CD4-positive, alpha-beta T cell treated with Interferon alpha-2 for 1 hour (primary cell): Measurements from ENCODE around the gene GLT6D1.

Experiments used
- DNase-seq, 2 donors: peaks; one replicate each; pipeline ENCODE4 v3.0.0-alpha.2; 2020 to 2022

Gene GLT6D1

GRCh38 chr9:135620558-135620957 lies 18.8 kb downstream of the GLT6D1 start:
- DNase-seq, result no peak

- no peak for DNase-seq
Observed at GRCh38 chr9:135619599-135619886, 19.8 kb downstream of the GLT6D1 start.

GRCh38 chr9:135618866-135619598 lies 20.3 kb downstream of the GLT6D1 start:
- DNase-seq, result no peak

GRCh38 chr9:135617991-135618411 lies 21.3 kb downstream of the GLT6D1 start:
- no peak for DNase-seq

- no peak for DNase-seq
Observed at GRCh38 chr9:135617538-135617900, 21.8 kb downstream of the GLT6D1 start.

- DNase-seq, result no peak
Observed at GRCh38 chr9:135616619-135617537, 22.5 kb downstream of the GLT6D1 start.

- no peak for DNase-seq
Observed at GRCh38 chr9:135615666-135616618, 23.4 kb downstream of the GLT6D1 start.

GRCh38 chr9:135614821-135615665 lies 24.3 kb downstream of the GLT6D1 start:
- no peak for DNase-seq

GRCh38 chr9:135613946-135614805 lies 25.2 kb downstream of the GLT6D1 start:
- no peak for DNase-seq

- DNase-seq, result no peak
Observed at GRCh38 chr9:135612981-135613910, 26.1 kb downstream of the GLT6D1 start.

GRCh38 chr9:135612437-135612836 lies 26.9 kb downstream of the GLT6D1 start:
- no peak for DNase-seq

GRCh38 chr9:135611875-135612209 lies 27.5 kb downstream of the GLT6D1 start:
- DNase-seq, result no peak

GRCh38 chr9:135611142-135611874 lies 28.0 kb downstream of the GLT6D1 start:
- DNase-seq, result no peak

GRCh38 chr9:135610290-135611141 lies 28.8 kb downstream of the GLT6D1 start:
- DNase-seq, result no peak

- DNase-seq, result no peak
Observed at GRCh38 chr9:135609366-135609955, 29.9 kb downstream of the GLT6D1 start.

GRCh38 chr9:135608999-135609317 lies 30.4 kb downstream of the GLT6D1 start:
- no peak for DNase-seq

- no peak for DNase-seq
Observed at GRCh38 chr9:135608294-135608998, 30.9 kb downstream of the GLT6D1 start.
